NCI-H1105 treated with DMSO at 0.1 percent for 48 hours (cell line): ENCODE results near the gene VSIG10.
"Not testable (repeated sequence)": the region's sequence is repeated elsewhere in the genome, so short reads cannot be mapped to it uniquely, and the experiment has no call there.

Experiments
- DNase-seq: peaks from one replicate; lab custom pipeline; 2025; lab: John Stamatoyannopoulos, UW

The VSIG10 gene

GRCh38 chr12:118107011-118107410, 3.2 kb upstream of the VSIG10 start:
- no peak for DNase-seq

GRCh38 chr12:118103201-118103600, 610 bp downstream of the VSIG10 start:
- peak; percentile 60 for DNase-seq

- no peak for DNase-seq
Measured at GRCh38 chr12:118102609-118103008, 1.2 kb downstream of the VSIG10 start.

GRCh38 chr12:118102070-118102469, 1.7 kb downstream of the VSIG10 start:
- no peak for DNase-seq

GRCh38 chr12:118101051-118101450, 2.8 kb downstream of the VSIG10 start:
- no peak for DNase-seq

GRCh38 chr12:118098911-118099671, 4.7 kb downstream of the VSIG10 start:
- DNase-seq: peak; percentile 81

- no peak for DNase-seq
Measured at GRCh38 chr12:118098401-118098800, 5.4 kb downstream of the VSIG10 start.

- no peak for DNase-seq
Measured at GRCh38 chr12:118094039-118094438, 9.8 kb downstream of the VSIG10 start.

- DNase-seq: no peak
Measured at GRCh38 chr12:118089782-118090181, 14.0 kb downstream of the VSIG10 start.

- no peak for DNase-seq
Measured at GRCh38 chr12:118082161-118082560, 21.6 kb downstream of the VSIG10 start.

GRCh38 chr12:118081521-118081920, 22.3 kb downstream of the VSIG10 start:
- not testable (repeated sequence) for DNase-seq

GRCh38 chr12:118073768-118074167, 30.0 kb downstream of the VSIG10 start:
- DNase-seq: no peak

- no peak for DNase-seq
Measured at GRCh38 chr12:118070650-118071049, 33.2 kb downstream of the VSIG10 start.

GRCh38 chr12:118068445-118068844, 35.4 kb downstream of the VSIG10 start:
- no peak for DNase-seq

- DNase-seq: no peak
Measured at GRCh38 chr12:118065380-118065779, 38.4 kb downstream of the VSIG10 start.

GRCh38 chr12:118064608-118065007, 39.2 kb downstream of the VSIG10 start:
- no peak for DNase-seq

GRCh38 chr12:118063576-118064391, 40.0 kb downstream of the VSIG10 start:
- no peak for DNase-seq

- DNase-seq: peak; percentile 74
Measured at GRCh38 chr12:118061873-118062843, 41.7 kb downstream of the VSIG10 start.

GRCh38 chr12:118061011-118061872, 42.6 kb downstream of the VSIG10 start, which contains the start of gene WSB2:
TSS of gene WSB2 (minus strand) at chr12:118061179. CDS start at chr12:118061048, 131 bp downstream.
- peak; percentile 63 for DNase-seq

GRCh38 chr12:118060301-118061010, 43.4 kb downstream of the VSIG10 start:
- no peak for DNase-seq
